ENCODE data around the gene MYOCD.

Gene MYOCD

GRCh38 chr17:12659500-12659899, 6.2 kb upstream of the MYOCD start:
- peak; percentile 60 for DNase-seq (ENCODE audit: low read depth)
- H3K4me3 ChIP-seq (ENCODE audit: low read length) = no peak overlapping the region
- TF ChIP-seq, protein P1, sequence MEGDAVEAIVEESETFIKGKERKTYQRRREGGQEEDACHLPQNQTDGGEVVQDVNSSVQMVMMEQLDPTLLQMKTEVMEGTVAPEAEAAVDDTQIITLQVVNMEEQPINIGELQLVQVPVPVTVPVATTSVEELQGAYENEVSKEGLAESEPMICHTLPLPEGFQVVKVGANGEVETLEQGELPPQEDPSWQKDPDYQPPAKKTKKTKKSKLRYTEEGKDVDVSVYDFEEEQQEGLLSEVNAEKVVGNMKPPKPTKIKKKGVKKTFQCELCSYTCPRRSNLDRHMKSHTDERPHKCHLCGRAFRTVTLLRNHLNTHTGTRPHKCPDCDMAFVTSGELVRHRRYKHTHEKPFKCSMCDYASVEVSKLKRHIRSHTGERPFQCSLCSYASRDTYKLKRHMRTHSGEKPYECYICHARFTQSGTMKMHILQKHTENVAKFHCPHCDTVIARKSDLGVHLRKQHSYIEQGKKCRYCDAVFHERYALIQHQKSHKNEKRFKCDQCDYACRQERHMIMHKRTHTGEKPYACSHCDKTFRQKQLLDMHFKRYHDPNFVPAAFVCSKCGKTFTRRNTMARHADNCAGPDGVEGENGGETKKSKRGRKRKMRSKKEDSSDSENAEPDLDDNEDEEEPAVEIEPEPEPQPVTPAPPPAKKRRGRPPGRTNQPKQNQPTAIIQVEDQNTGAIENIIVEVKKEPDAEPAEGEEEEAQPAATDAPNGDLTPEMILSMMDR (IDR thresholded peaks at IDR 0.05; ENCODE audit: insufficient read depth, low read depth, low read length, missing control alignments) = no peak

DNA sequence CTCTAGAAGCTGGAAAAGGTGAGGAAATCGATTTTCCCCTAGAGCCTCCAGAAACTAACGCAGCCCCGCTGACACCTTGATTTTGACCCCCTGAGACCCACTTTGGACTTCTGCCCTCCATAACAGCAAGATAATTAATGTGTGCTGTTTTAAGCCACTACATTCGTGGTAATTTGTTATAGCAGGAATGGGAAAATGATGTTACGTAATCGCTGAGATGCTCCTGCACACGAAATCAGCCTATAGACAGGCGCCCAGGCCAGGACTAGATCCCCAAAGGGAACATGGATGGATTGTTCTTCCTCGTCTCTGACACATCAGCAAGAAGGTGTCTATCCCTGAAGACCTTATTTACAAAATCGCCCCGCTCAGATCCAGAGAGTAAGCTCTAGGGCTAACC, 1.4 kb upstream of the MYOCD start:
- no peak for DNase-seq (ENCODE audit: low read depth)
- no peak overlapping the region for H3K4me3 ChIP-seq (ENCODE audit: low read length)
- TF ChIP-seq, protein P1 (IDR thresholded peaks at IDR 0.05; ENCODE audit: insufficient read depth, low read depth, low read length, missing control alignments) = no peak

DNA sequence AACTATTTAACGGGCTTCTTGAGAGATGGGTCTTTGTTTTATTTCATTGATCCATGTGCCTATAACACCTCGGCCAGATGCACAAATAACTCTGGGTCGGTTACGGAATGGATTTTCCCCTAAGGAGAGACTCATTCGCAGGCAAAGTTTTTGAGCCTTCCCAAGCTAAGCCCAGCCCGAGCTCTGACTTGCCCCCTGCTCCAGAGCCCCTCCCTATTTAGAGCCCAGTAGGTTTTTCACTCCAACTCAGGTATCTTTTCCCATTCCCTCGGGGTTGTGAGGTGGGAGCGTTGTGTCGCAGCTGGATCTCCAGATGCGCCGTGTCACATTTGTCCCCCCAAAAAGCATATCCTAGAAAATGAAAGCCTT, 812 bp upstream of the MYOCD start:
- H3K4me3 ChIP-seq (ENCODE audit: low read length) = peak overlapping the region; percentile 37
- TF ChIP-seq, protein P1 (IDR thresholded peaks at IDR 0.05; ENCODE audit: insufficient read depth, low read depth, low read length, missing control alignments) = no peak
- DNase-seq (ENCODE audit: low read depth) = no peak

DNA sequence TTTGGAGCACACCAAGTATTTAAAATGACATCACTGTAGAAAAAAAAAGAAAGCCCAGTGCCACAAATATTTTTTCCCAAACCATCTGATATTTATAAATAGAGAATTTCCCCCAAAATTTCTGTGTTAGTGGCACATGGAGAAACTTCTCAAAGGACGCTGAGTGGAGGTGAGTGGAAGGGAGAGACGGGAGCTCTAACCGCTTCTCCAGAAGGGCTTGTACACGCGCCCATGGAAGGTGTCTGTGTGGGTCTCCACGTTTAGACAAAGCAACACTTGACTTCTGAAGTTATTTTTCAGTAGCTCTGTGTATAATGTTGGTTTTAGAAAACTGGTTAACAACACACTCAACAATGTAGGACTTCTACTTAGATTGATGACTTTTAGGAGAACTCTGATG, 1.0 kb downstream of the MYOCD start:
- no peak for DNase-seq (ENCODE audit: low read depth)
- no peak overlapping the region for H3K4me3 ChIP-seq (ENCODE audit: low read length)
- TF ChIP-seq, protein P1 (IDR thresholded peaks at IDR 0.05; ENCODE audit: insufficient read depth, low read depth, low read length, missing control alignments) = no peak

DNA sequence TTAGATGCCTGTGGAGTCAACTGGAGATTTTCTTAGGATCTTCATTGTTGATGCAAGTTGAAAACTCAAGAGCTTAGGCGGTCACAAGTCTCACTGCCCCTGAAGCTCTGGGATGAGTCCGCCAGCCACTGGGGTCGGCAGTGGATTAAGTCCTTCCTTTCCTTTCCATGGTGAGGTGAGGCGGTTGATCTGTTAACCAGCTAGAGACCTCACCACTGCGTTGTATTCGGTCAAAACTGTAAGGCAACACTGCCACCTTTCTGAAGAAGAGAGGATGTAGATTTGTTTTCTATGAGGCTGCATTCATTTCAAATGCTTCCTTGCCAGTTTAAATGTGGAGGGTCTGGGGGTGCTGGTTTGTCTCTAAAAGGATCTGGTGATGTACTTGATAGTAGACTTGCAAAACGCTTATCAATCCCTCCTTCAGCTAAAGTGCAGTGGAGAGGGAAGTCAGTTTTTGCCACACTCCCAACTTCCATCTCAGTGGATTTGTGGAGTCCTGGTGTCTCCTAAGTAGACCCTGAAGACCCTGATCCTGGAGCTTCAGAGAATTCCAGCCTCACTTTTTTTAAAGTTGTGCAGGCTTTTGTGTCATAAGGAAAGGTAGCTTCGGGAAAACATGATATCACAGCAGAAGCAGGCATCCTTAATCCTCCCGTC, 1.7 kb downstream of the MYOCD start:
- TF ChIP-seq, protein P1 (IDR thresholded peaks at IDR 0.05; ENCODE audit: insufficient read depth, low read depth, low read length, missing control alignments) = peak; percentile 57
- DNase-seq (ENCODE audit: low read depth) = peak; percentile 57
- no peak overlapping the region for H3K4me3 ChIP-seq (ENCODE audit: low read length)

GRCh38 chr17:12671906-12672305, 6.2 kb downstream of the MYOCD start:
- H3K4me3 ChIP-seq (ENCODE audit: low read length) = no peak overlapping the region
- no peak for DNase-seq (ENCODE audit: low read depth)
- TF ChIP-seq, protein P1 (IDR thresholded peaks at IDR 0.05; ENCODE audit: insufficient read depth, low read depth, low read length, missing control alignments) = no peak

GRCh38 chr17:12672947-12673346, 7.3 kb downstream of the MYOCD start:
- DNase-seq (ENCODE audit: low read depth) = no peak
- H3K4me3 ChIP-seq (ENCODE audit: low read length) = no peak overlapping the region
- TF ChIP-seq, protein P1 (IDR thresholded peaks at IDR 0.05; ENCODE audit: insufficient read depth, low read depth, low read length, missing control alignments) = no peak
